ENCODE data around the gene IL13RA1. TPM values are rescaled to one million over a fixed set of nuclear protein-coding genes. Genes with fewer than 3 reads are reported as not detected.

The IL13RA1 gene
- total and polyA plus RNA-seq, 2 of the 13 experiments (the other 11 are each of a cell fraction or from before 2014, with no cell fraction given) = 56.6 to 73.5 TPM

DNA sequence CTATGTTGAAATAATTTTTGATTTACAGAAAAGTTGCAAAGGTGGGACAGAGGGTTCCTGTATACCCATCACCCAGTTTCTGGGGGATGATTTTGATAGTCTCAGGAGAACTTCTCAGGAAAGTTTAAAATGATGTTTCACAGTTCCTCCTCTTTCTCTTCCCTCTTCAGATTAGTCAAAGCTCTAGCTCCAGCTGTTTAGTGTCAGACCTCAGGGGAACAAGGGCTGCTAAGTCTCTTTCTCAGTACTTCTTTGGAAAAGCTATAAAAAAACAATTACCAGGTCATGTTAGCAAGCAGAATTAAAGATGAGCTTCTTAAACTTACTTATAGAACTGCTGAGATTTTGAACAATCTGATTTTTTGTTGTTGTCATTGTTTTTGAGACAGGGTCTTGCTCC, 12.2 kb downstream of the IL13RA1 start:
- no TSS peak for BruUV-seq (replicated peaks)
- intact Hi-C loops (cut with micrococcal nuclease; ENCODE audit: unreplicated experiment) (no loop called here), in situ Hi-C loops (cut with HindIII; ENCODE audit: extremely low pct_ligation_motif_present, low pct_unique_long_range_greater_than_20kb) (no loop called here)
- H3K27ac ChIP-seq (ENCODE audit: extremely low read length, insufficient read depth, low read length) = no peak overlapping the region
- ChIA-PET POLR2A (no interaction called here), CTCF (ENCODE audit: low intra/inter-chr PET ratio, low total read pairs) (no interaction called here)
- H3K36me3 ChIP-seq (replicated peaks in 1 of 2; ENCODE audit: control insufficient read depth in 1 of 2, insufficient read depth in 2 of 2, low read length in 2 of 2) = peaks cover 0 to 14% of the 10 kb centered on the region in 2 experiments; a peak in 2 of 5 replicates
- H3K79me2 ChIP-seq (ENCODE audit: insufficient read depth, low read length) = peaks cover 37% of the 10 kb centered on the region
- 0 out of 2 replicates have a peak, but pooled peaks cover 3% of the 10 kb centered on the region for H4K20me1 ChIP-seq (ENCODE audit: insufficient read depth, low read length)
- H3K27me3 ChIP-seq (ENCODE audit: control insufficient read depth in 1 of 2, insufficient read depth in 2 of 2, low read length in 2 of 2) = no peaks in the 10 kb centered on the region
- no peak for ATAC-seq
- H3K4me1 ChIP-seq (ENCODE audit: insufficient read depth, low read length) = peaks cover 29% of the 10 kb centered on the region
- no peak overlapping the region for H3K4me2 ChIP-seq (ENCODE audit: low read depth, low read length)
- FAIRE-seq = no peak
- H3K4me3 ChIP-seq (replicated peaks in 1 of 3; ENCODE audit: insufficient read depth in 1 of 3, low read depth in 2 of 3, low read length in 3 of 3) = no peak overlapping the region
- no peak for DNase-seq (ENCODE audit: low spot score)
- no peak overlapping the region for H3K9ac ChIP-seq (ENCODE audit: insufficient read depth, low read depth, low read length)
- H3K9me3 ChIP-seq (ENCODE audit: low read length) = no peaks in the 10 kb centered on the region
- H2AFZ ChIP-seq (ENCODE audit: low read length) = no peak overlapping the region
- no peak for TF ChIP-seq ZNF883 (CRISPR knock-in tag; IDR thresholded peaks at IDR 0.05; ENCODE audit: not compliant biosample characterization)
- no peak for TF ChIP-seq NFRKB (IDR thresholded peaks at IDR 0.05)
- no peak for TF ChIP-seq MEIS2 (CRISPR knock-in tag; IDR thresholded peaks at IDR 0.05)
- TF ChIP-seq NFIB (CRISPR knock-in tag; IDR thresholded peaks at IDR 0.05; ENCODE audit: borderline replicate concordance) = no peak
- TF ChIP-seq ZNF567 (CRISPR knock-in tag; IDR thresholded peaks at IDR 0.05; ENCODE audit: borderline replicate concordance) = no peak
- no peak for TF ChIP-seq ISL2 (CRISPR knock-in tag; IDR thresholded peaks at IDR 0.05)
- TF ChIP-seq IKZF5 (CRISPR knock-in tag; IDR thresholded peaks at IDR 0.05) = no peak
- TF ChIP-seq HIC2 (CRISPR knock-in tag; IDR thresholded peaks at IDR 0.05; ENCODE audit: low read depth) = no peak
- no peak for TF ChIP-seq TOPORS (CRISPR knock-in tag; IDR thresholded peaks at IDR 0.05)
- no peak for TF ChIP-seq DZIP1 (CRISPR knock-in tag; IDR thresholded peaks at IDR 0.05)
